ENCODE measurements around the gene SLAMF1.

The SLAMF1 gene

DNA sequence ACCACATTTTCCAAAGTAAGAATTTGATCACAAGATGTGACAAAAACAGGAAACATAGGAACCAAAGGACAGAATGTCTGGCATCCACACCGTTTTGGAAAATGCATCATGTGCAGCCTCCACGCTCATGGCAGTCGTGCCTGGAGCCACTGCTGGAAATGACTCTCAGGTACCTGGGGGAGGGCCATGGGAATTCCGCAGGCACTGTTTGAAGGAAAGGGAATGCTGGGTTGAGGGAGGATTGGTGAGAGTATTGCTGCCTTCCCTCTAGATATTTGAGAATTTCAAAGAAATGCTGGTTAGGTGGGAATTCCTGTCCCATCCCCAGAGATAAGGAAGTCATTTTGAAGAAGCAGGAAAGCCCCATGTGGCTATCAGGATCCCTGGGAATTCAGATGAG lies 10.8 kb downstream of the SLAMF1 start:
- TF ChIP-seq CTCF (conservative IDR thresholded peaks at IDR 0.05; ENCODE audit: low read depth, low read length), result no peak
- H3K4me3 ChIP-seq (ENCODE audit: low read length), result no peak overlapping the region
- DNase-seq (ENCODE audit: low read depth), result no peak

- no peak for TF ChIP-seq CTCF (conservative IDR thresholded peaks at IDR 0.05; ENCODE audit: low read depth, low read length)
- DNase-seq (ENCODE audit: low read depth), result no peak
- no peak overlapping the region for H3K4me3 ChIP-seq (ENCODE audit: low read length)
These were observed 12.0 kb downstream of the SLAMF1 start for GRCh38 chr1:160634543-160635491.

DNA sequence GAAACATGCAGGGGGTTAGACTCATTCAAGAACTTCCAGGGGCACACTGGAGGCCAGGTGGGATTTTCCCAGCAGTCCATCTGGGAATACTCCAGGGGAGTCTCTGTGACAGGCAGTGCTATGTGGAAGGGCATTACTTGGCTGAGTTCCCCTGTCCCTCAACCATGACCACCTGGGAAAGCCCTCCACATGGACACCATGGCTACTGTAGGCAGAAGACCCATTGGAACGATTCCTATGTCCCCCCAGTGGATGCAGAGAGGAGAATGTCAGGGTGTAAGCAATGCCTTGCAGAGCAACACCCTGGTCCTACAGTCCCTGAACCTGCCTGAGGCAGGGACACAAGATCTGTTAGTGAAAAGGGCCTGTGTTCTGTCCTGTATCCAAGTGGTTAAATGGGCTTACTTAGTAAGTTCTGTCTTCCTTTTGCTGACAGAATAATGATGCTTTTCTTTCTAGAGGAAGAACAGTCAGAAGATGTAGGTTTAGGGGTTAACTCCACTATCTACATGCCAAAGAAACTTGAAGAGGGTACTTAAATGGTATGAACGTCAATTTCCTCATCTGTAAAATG lies 13.4 kb downstream of the SLAMF1 start:
- DNase-seq (ENCODE audit: low read depth), result no peak

DNA sequence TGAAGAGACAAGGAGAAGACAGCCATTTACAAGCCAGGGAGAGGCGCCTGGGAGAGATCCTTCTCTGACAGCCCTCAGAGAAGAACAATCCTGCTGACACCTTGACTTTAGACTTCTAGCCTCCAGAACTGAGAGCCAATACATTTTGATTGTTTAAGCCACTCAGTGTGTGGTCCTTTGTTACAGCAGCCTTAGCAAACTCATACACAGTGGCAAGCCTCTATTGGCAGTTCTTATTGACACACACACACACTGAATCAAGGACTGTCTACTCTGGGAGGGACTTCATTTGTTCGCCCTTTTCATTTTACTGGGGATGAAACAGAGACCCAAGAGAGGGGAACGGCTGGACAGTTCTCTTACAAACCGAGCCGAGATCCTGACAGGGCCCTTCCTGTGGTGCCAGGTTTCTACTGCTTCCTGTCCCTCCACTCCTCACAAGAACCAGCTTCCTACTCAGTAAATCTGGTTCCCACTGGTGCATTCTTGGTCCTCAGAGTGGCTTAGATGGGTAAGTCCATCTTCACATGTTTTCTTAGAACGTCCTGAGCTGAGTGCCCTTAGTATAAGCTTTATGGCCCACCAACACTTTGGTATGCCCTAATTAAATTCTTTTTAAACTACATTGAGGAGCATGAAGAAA lies 14.7 kb downstream of the SLAMF1 start:
- TF ChIP-seq CTCF (conservative IDR thresholded peaks at IDR 0.05; ENCODE audit: low read depth, low read length), result no peak
- H3K4me3 ChIP-seq (ENCODE audit: low read length), result no peak overlapping the region
- no peak for DNase-seq (ENCODE audit: low read depth)

More for the DNA sequence above, 13.4 kb downstream of the SLAMF1 start:
- no peak overlapping the region for H3K4me3 ChIP-seq (ENCODE audit: low read length)
- TF ChIP-seq CTCF (conservative IDR thresholded peaks at IDR 0.05; ENCODE audit: low read depth, low read length), result no peak

DNA sequence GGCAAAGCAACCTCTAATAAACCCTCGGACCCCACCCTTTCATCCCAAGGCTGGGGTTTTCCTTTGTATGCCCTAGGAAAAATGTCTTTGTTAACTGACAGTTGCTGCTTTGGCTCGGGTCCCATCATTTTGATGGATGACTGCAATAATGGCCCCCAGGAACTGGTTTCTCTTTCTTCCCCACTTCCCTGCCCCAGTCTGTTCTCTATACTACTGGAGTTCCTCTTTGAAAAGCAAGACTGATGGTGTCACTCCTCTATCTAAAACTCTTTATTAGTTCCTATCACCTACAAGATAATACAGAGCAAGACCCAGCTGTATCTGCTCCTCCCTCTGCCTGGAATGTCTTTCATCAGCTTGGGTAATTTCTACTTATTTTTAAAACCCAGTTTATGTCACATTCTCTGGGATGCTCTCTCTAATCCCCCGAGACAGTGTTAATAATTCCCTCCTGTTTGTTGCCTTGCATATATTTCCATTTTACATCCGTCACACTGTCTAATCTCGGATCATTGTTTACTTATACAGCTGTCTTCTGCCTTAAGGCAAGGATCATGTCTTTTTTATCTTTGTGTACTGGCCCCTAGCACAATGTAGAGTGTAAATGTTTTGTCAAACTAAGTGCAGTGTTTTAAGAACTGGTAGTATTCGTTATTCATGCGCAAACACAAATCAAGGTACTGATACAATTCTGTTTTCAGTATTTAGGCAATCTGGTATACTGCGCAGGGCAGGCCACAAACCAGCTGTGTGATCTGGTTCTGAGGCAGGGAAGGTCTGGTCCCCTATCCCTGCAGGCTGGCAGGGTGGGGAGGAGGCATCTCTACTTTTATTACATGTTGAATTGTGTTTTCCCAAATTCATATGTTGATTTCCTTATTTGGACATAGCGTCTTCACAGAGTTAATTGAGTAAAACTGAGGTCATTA lies 16.1 kb downstream of the SLAMF1 start:
- TF ChIP-seq CTCF (conservative IDR thresholded peaks at IDR 0.05; ENCODE audit: low read depth, low read length), result no peak
- no peak for DNase-seq (ENCODE audit: low read depth)
- no peak overlapping the region for H3K4me3 ChIP-seq (ENCODE audit: low read length)

Data from retinal pigment epithelial cell (primary cell).